C4-2B (cell line): Measurements from ENCODE around the gene CREG1.

ENCODE experiments used
- H3K27ac ChIP-seq: fragments of 450-650 bp; 2 replicates; pipeline ENCODE4 v1.5.1; 2017
- CTCF ChIP-seq: fragments of 450-650 bp; conservative IDR thresholded peaks from 2 replicates; pipeline ENCODE4 v1.5.1; 2017; ENCODE audit warnings: mild to moderate bottlenecking
- ZFX ChIP-seq: fragments of 450-650 bp; IDR thresholded peaks from 2 replicates; pipeline ENCODE4 v1.6.1; 2017

Gene CREG1

GRCh38 chr1:167516404-167517388 is 36.9 kb downstream of the CREG1 start:
- H3K27ac ChIP-seq = no peak overlapping the region
- TF ChIP-seq CTCF (no peak), ZFX (no peak)

- TF ChIP-seq CTCF (no peak), ZFX (no peak)
- no peak overlapping the region for H3K27ac ChIP-seq
These were observed 37.7 kb downstream of the CREG1 start for GRCh38 chr1:167515893-167516321.

DNA sequence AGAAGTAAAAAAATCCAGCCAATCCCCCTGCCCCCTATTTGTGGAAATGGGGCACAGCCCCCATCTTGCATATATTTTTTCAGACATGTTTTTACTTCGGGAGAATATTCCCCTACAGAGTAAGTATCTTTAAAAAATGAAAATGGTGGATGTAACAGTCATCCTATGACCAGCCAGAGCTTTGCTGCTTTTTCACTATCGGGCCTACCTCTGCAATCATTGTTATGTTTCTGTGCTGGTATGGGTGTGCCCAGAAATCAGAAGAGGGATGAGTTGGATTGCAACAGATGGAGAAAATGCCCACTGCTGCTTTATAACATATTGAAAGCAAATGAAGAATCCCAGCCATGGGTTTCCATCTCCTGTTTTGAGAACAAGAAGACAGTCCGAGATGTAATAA is 38.1 kb downstream of the CREG1 start:
- TF ChIP-seq ZFX (no peak), CTCF (no peak)
- H3K27ac ChIP-seq = no peak overlapping the region

- H3K27ac ChIP-seq = no peak overlapping the region
- no peak for TF ChIP-seq ZFX
- no peak for TF ChIP-seq CTCF
These were observed 39.3 kb downstream of the CREG1 start for GRCh38 chr1:167514288-167514687.

DNA sequence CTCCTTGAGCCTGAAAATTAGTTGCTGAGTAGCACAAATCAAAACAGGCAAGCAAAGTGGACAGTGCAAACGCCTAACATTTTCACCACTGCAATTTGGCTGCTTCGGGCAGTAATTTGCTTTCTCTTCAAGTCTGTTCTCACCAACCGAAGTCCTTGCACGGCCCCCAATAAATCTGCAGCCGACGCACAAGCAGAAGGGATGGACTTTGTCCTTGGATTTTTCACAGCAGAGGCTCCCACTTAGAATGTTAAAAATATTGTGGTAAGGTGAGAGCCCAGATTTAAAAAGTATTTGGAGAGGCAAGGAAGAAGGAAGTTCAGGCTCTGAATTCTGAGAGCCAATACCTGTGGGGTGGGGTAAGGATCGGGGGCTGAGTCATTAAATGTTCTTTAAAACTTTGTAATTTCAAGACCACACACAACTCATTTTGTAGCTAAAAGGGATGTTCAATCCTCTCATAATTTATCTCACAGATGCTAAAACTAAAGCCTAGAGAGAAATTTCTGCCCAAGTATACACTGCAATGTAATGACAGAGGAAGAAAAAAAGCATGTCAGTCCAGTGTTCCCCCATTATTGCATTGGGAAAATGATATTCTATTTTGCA is 41.4 kb downstream of the CREG1 start:
- H3K27ac ChIP-seq = no peak overlapping the region
- TF ChIP-seq ZFX = no peak
- TF ChIP-seq CTCF = no peak

GRCh38 chr1:167511374-167511986 is 42.1 kb downstream of the CREG1 start:
- TF ChIP-seq ZFX = no peak
- no peak for TF ChIP-seq CTCF
- no peak overlapping the region for H3K27ac ChIP-seq

- TF ChIP-seq ZFX (no peak), CTCF (no peak)
- H3K27ac ChIP-seq = no peak overlapping the region
These were observed 42.7 kb downstream of the CREG1 start for GRCh38 chr1:167510881-167511280.
